Astrocyte (in vitro differentiated cells and primary cell): ENCODE measurements around the gene VAV1. TPM values are rescaled to one million over a fixed set of nuclear protein-coding genes. Genes with fewer than 3 reads are reported as not detected.

Experiments used
- DNase-seq: peaks from one replicate; pipeline ENCODE4 v3.0.0-alpha.2; 2010; ENCODE audit warnings: low read depth
- FAIRE-seq: peaks from 2 replicates; lab custom pipeline; 2011; peaks lifted over from hg19 to GRCh38; lab: Jason Lieb, UNC
- H2AFZ ChIP-seq: 2 replicates; pipeline ENCODE4 v1.6.0; 2012; ENCODE audit warnings: low read depth, low read length, inconsistent platforms
- H3K27ac ChIP-seq: 2 replicates; pipeline ENCODE4 v1.5.1; 2011; ENCODE audit warnings: low read depth, low read length, inconsistent platforms
- H3K27me3 ChIP-seq: 2 replicates; pipeline ENCODE4 v1.6.0; 2011; ENCODE audit warnings: low read length, inconsistent platforms; ENCODE audit not compliant: insufficient read depth
- H3K36me3 ChIP-seq: 2 replicates; pipeline ENCODE4 v1.5.1; 2011; ENCODE audit warnings: low read length, inconsistent platforms; ENCODE audit not compliant: insufficient read depth
- H3K4me1 ChIP-seq: 2 replicates; pipeline ENCODE4 v1.5.1; 2011; ENCODE audit warnings: low read length, inconsistent platforms; ENCODE audit not compliant: insufficient read depth
- H3K4me2 ChIP-seq: 2 replicates; pipeline ENCODE4 v1.6.0; 2012; ENCODE audit warnings: low read length, inconsistent platforms
- H3K4me3 ChIP-seq: 2 replicates; pipeline ENCODE4 v1.5.1; 2011; ENCODE audit warnings: low read depth, mild to moderate bottlenecking, low read length, inconsistent platforms; ENCODE audit not compliant: insufficient read depth
- H3K79me2 ChIP-seq: 2 replicates; pipeline ENCODE4 v1.6.0; 2012; ENCODE audit warnings: mild to moderate bottlenecking, low read length, inconsistent platforms; ENCODE audit not compliant: insufficient read depth
- H3K9ac ChIP-seq: 2 replicates; pipeline ENCODE4 v1.6.0; 2012; ENCODE audit warnings: mild to moderate bottlenecking, low read length, inconsistent platforms
- H3K9me3 ChIP-seq: 2 replicates; pipeline ENCODE4 v1.5.1; 2012; ENCODE audit warnings: low read depth, mild to moderate bottlenecking, low read length, inconsistent platforms; ENCODE audit not compliant: insufficient read depth
- H4K20me1 ChIP-seq: 2 replicates; pipeline ENCODE4 v1.6.0; 2012; ENCODE audit warnings: low read length, inconsistent platforms; ENCODE audit not compliant: insufficient read depth
- H3K27ac Mint-ChIP-seq: one replicate; pipeline ENCODE4 v1.8.0; 2021; ENCODE audit warnings: mild to moderate bottlenecking, mixed read lengths; ENCODE audit not compliant: unreplicated experiment
- H3K27me3 Mint-ChIP-seq: one replicate; pipeline ENCODE4 v1.8.0; 2021; ENCODE audit warnings: low read depth, mixed read lengths; ENCODE audit not compliant: unreplicated experiment
- H3K36me3 Mint-ChIP-seq: one replicate; pipeline ENCODE4 v1.8.0; 2021; ENCODE audit warnings: low read depth, mixed read lengths; ENCODE audit not compliant: unreplicated experiment
- H3K4me1 Mint-ChIP-seq: one replicate; pipeline ENCODE4 v1.8.0; 2021; ENCODE audit warnings: low read depth, mixed read lengths; ENCODE audit not compliant: unreplicated experiment
- H3K4me3 Mint-ChIP-seq: one replicate; pipeline ENCODE4 v1.8.0; 2021; ENCODE audit warnings: mild to moderate bottlenecking, moderate library complexity, mixed read lengths; ENCODE audit not compliant: unreplicated experiment
- H3K9me3 Mint-ChIP-seq: one replicate; pipeline ENCODE4 v1.8.0; 2021; ENCODE audit warnings: mild to moderate bottlenecking, mixed read lengths; ENCODE audit not compliant: unreplicated experiment
- CTCF ChIP-seq: IDR thresholded peaks from 2 replicates; pipeline ENCODE4 v1.5.1; 2011; ENCODE audit warnings: low read depth, mild to moderate bottlenecking, inconsistent platforms, low read length, moderate library complexity; ENCODE audit not compliant: insufficient read depth
- EZH2 ChIP-seq: IDR thresholded peaks from 2 replicates; pipeline ENCODE4 v1.6.1; 2012; ENCODE audit warnings: mild to moderate bottlenecking, low read length, inconsistent platforms; ENCODE audit not compliant: insufficient read depth
- total RNA-seq: library from RNA; stranded (reverse); gene quantifications from 2 replicates; pipeline ENCODE4 v1.2.1, GENCODE V29; 2021

Gene VAV1
- total RNA-seq, 1 donor from 2014 or later = not detected

- H3K4me3 Mint-ChIP-seq = no peak overlapping the region
- no peak overlapping the region for H3K27ac Mint-ChIP-seq
- H3K79me2 ChIP-seq = no peaks in the 10 kb centered on the region
- H3K9ac ChIP-seq = no peak overlapping the region
- TF ChIP-seq CTCF (no peak), EZH2 (no peak)
- no peak overlapping the region for H2AFZ ChIP-seq
- no peaks in the 10 kb centered on the region for H3K9me3 ChIP-seq
- no peak overlapping the region for H3K27ac ChIP-seq
- no peaks in the 10 kb centered on the region for H3K36me3 Mint-ChIP-seq
- no peaks in the 10 kb centered on the region for H3K36me3 ChIP-seq
- no peaks in the 10 kb centered on the region for H3K4me1 Mint-ChIP-seq
- FAIRE-seq (no peak), DNase-seq (no peak)
- no peaks in the 10 kb centered on the region for H4K20me1 ChIP-seq
- no peaks in the 10 kb centered on the region for H3K4me1 ChIP-seq
- H3K9me3 Mint-ChIP-seq = peaks cover 3% of the 10 kb centered on the region
- no peaks in the 10 kb centered on the region for H3K27me3 ChIP-seq
- no peaks in the 10 kb centered on the region for H3K27me3 Mint-ChIP-seq
- H3K4me2 ChIP-seq = no peak overlapping the region
- no peak overlapping the region for H3K4me3 ChIP-seq
Measured at GRCh38 chr19:6848986-6849385, 76.5 kb downstream of the VAV1 start.

DNA sequence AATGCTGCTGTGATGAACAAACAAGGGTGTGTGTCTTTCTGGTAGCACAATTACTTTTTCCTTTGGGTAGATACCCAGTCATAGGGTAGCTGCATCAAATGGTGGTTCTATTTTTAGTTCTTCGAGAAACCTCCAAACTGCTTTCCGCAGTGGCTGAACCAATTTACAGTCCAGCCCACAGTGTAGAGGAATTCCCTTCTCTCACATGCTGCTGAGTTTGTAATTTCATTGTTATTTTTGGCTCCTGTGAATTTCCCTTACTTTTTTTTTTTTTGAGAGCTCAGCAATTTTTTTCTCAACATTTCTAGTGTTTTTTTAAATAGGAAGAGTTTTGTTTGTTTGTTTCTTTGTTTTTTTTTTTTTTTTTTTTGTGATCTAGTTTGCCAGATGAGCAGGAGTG, 77.4 kb downstream of the VAV1 start:
- H3K4me3 ChIP-seq = no peak overlapping the region
- no peak overlapping the region for H3K27ac Mint-ChIP-seq
- H3K4me1 ChIP-seq = no peaks in the 10 kb centered on the region
- no peaks in the 10 kb centered on the region for H3K27me3 ChIP-seq
- H3K4me2 ChIP-seq = no peak overlapping the region
- H3K4me3 Mint-ChIP-seq = no peak overlapping the region
- H3K36me3 Mint-ChIP-seq = no peaks in the 10 kb centered on the region
- no peak for FAIRE-seq
- no peak for DNase-seq
- no peak for TF ChIP-seq CTCF
- TF ChIP-seq EZH2 = no peak
- no peak overlapping the region for H2AFZ ChIP-seq
- H3K4me1 Mint-ChIP-seq = no peaks in the 10 kb centered on the region
- peaks cover 2% of the 10 kb centered on the region for H3K9me3 Mint-ChIP-seq
- H3K36me3 ChIP-seq = no peaks in the 10 kb centered on the region
- no peaks in the 10 kb centered on the region for H4K20me1 ChIP-seq
- H3K9me3 ChIP-seq = no peaks in the 10 kb centered on the region
- H3K27ac ChIP-seq = no peak overlapping the region
- H3K9ac ChIP-seq = no peak overlapping the region
- no peaks in the 10 kb centered on the region for H3K27me3 Mint-ChIP-seq
- H3K79me2 ChIP-seq = no peaks in the 10 kb centered on the region

GRCh38 chr19:6851359-6851758, 78.9 kb downstream of the VAV1 start:
- Mint-ChIP-seq H3K27me3 (no peaks in the 10 kb centered on the region), H3K4me3 (no peak overlapping the region), H3K27ac (no peak overlapping the region), H3K9me3 (peaks cover 2% of the 10 kb centered on the region), H3K36me3 (no peaks in the 10 kb centered on the region), H3K4me1 (no peaks in the 10 kb centered on the region)
- no peak for DNase-seq
- TF ChIP-seq EZH2 = no peak
- TF ChIP-seq CTCF = no peak
- Histone ChIP-seq H3K9ac (no peak overlapping the region), H3K4me1 (no peaks in the 10 kb centered on the region), H3K79me2 (no peaks in the 10 kb centered on the region), H3K4me3 (no peak overlapping the region), H3K4me2 (no peak overlapping the region), H3K9me3 (no peaks in the 10 kb centered on the region), H4K20me1 (no peaks in the 10 kb centered on the region), H3K27me3 (no peaks in the 10 kb centered on the region), H3K27ac (no peak overlapping the region), H2AFZ (no peak overlapping the region), H3K36me3 (no peaks in the 10 kb centered on the region)
- FAIRE-seq = no peak
